ENCODE data around the gene ERC1.
"Not testable (repeated sequence)": the region's sequence is repeated elsewhere in the genome, so short reads cannot be mapped to it uniquely, and the experiment has no call there.

ERC1 gene

GRCh38 chr12:1130571-1130970 lies 139.5 kb downstream of the ERC1 start:
- peak in 1 of 5 experiments; percentile 63 for DNase-seq

- peak in 1 of 5 experiments; percentile 50 for DNase-seq
Observed at GRCh38 chr12:1131811-1132224, 140.8 kb downstream of the ERC1 start.

- DNase-seq: no peak
Observed at GRCh38 chr12:1132311-1132710, 141.3 kb downstream of the ERC1 start.

GRCh38 chr12:1138691-1139090 lies 147.7 kb downstream of the ERC1 start:
- DNase-seq: no peak

- not testable (repeated sequence) for DNase-seq
Observed at GRCh38 chr12:1146758-1147157, 155.7 kb downstream of the ERC1 start.

GRCh38 chr12:1147821-1148220 lies 156.8 kb downstream of the ERC1 start:
- no peak for DNase-seq

GRCh38 chr12:1157046-1157445 lies 166.0 kb downstream of the ERC1 start:
- DNase-seq: no peak

- DNase-seq: no peak
Observed at GRCh38 chr12:1161197-1161596, 170.2 kb downstream of the ERC1 start.

- DNase-seq: no peak
Observed at GRCh38 chr12:1162081-1162760, 171.2 kb downstream of the ERC1 start.

GRCh38 chr12:1167784-1168183 lies 176.8 kb downstream of the ERC1 start:
- DNase-seq: no peak

- DNase-seq: no peak
Observed at GRCh38 chr12:1170411-1170810, 179.4 kb downstream of the ERC1 start.

GRCh38 chr12:1171657-1172408 lies 180.8 kb downstream of the ERC1 start:
- DNase-seq: no peak

- no peak for DNase-seq
Observed at GRCh38 chr12:1173781-1174617, 183.0 kb downstream of the ERC1 start.

- DNase-seq: no peak
Observed at GRCh38 chr12:1174659-1175058, 183.6 kb downstream of the ERC1 start.

- no peak for DNase-seq
Observed at GRCh38 chr12:1176191-1176590, 185.2 kb downstream of the ERC1 start.

- no peak for DNase-seq
Observed at GRCh38 chr12:1179128-1179527, 188.1 kb downstream of the ERC1 start.

GRCh38 chr12:1182069-1182468 lies 191.0 kb downstream of the ERC1 start:
- DNase-seq: no peak

- no peak for DNase-seq
Observed at GRCh38 chr12:1184402-1184801, 193.4 kb downstream of the ERC1 start.

GRCh38 chr12:1185460-1186182 lies 194.6 kb downstream of the ERC1 start:
- DNase-seq: peak in 1 of 5 experiments; percentile 40

GRCh38 chr12:1186298-1186697 lies 195.3 kb downstream of the ERC1 start:
- no peak for DNase-seq

GRCh38 chr12:1188016-1188415 lies 197.0 kb downstream of the ERC1 start:
- no peak for DNase-seq

- no peak for DNase-seq
Observed at GRCh38 chr12:1189163-1189562, 198.1 kb downstream of the ERC1 start.

GRCh38 chr12:1195513-1195912 lies 204.5 kb downstream of the ERC1 start:
- no peak for DNase-seq
